GM20000 (cell line): ENCODE results near the gene LZTS3.
A peak's percentile ranks its signal among the peaks of the same experiment; 100 is the strongest.

Experiments used
- DNase-seq: peaks from one replicate; pipeline ENCODE4 v3.0.0; 2012; ENCODE audit warnings: low spot score
- TF ChIP-seq, protein P1 (sequence below): IDR thresholded peaks from 2 replicates; pipeline ENCODE4 v1.5.1; 2012; ENCODE audit warnings: mild to moderate bottlenecking, control low read depth; ENCODE audit errors: extremely low read depth, missing control alignments

LZTS3 gene

DNA sequence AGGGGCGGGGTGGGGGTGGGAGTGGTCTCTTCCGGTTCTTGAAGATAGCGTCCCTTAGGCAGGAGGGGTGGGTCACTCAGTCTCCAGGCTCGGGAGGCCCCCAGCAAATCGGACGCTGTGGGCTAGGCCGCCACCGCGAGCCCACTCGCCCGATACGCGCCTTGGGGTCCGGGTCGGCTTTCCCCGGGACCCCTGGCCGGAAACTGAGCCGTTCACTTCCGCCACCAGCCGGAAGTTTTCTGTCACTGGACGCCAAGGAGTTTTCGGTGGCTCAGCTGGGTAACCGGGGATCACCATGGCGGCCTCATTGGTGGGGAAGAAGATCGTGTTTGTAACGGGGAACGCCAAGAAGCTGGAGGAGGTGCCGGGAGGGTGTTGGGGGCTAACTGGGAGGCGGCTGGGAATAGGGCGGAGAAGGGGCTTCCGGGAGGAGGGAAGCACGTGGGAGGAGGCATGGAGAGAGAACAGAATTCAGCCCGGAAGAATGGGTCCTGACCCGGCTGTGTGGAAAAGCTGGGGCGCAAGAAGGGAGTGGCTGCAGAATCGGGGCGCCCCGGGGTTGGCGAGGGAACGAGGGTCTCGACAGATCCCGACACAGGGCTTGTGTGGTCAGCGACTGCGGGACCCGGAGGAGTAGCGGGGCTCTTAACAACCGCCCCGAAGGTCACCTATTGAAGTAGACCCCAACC lies 36.1 kb upstream of the LZTS3 start, which contains the start of gene ITPA:
ITPA (plus strand) TSS at position 242 of the 689 bp plus-strand sequence; CDS start at position 296, 54 bp downstream.
- DNase-seq = peak; percentile 85

DNA sequence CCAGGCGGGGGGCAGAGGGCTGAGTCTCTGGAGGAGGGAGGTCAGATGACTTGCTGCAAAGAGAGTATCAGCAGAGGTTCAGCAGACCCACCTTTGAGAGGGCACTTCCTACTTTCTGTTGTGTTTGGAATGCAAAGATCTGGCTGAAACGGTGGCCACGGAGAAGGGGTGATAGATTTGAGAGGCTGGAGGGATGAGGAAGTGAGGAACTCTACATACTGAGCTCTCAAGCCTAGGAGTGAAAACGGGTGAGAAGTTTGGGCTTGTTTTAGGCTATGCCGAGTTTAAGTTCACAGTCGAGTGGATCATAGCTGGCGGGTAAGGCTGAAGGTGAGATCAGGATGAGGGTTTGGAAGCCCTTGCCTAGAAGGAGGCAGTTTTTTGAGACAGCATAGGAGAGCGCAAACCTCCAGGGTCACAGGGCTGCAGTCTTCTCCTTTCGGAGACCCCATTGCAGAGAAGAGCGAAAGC lies 35.5 kb upstream of the LZTS3 start:
- TF ChIP-seq, protein P1, sequence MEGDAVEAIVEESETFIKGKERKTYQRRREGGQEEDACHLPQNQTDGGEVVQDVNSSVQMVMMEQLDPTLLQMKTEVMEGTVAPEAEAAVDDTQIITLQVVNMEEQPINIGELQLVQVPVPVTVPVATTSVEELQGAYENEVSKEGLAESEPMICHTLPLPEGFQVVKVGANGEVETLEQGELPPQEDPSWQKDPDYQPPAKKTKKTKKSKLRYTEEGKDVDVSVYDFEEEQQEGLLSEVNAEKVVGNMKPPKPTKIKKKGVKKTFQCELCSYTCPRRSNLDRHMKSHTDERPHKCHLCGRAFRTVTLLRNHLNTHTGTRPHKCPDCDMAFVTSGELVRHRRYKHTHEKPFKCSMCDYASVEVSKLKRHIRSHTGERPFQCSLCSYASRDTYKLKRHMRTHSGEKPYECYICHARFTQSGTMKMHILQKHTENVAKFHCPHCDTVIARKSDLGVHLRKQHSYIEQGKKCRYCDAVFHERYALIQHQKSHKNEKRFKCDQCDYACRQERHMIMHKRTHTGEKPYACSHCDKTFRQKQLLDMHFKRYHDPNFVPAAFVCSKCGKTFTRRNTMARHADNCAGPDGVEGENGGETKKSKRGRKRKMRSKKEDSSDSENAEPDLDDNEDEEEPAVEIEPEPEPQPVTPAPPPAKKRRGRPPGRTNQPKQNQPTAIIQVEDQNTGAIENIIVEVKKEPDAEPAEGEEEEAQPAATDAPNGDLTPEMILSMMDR = no peak
- no peak for DNase-seq

More for the DNA sequence above, 36.1 kb upstream of the LZTS3 start, which contains the start of gene ITPA:
- TF ChIP-seq, protein P1 = no peak

GRCh38 chr20:3204124-3204794 lies 30.9 kb upstream of the LZTS3 start, which contains the start of gene DDRGK1:
Gene DDRGK1, minus strand, starts transcription at chr20:3204682. Its CDS starts 55 bp downstream, at chr20:3204627.
- TF ChIP-seq, protein P1 = no peak
- peak; percentile 95 for DNase-seq

DNA sequence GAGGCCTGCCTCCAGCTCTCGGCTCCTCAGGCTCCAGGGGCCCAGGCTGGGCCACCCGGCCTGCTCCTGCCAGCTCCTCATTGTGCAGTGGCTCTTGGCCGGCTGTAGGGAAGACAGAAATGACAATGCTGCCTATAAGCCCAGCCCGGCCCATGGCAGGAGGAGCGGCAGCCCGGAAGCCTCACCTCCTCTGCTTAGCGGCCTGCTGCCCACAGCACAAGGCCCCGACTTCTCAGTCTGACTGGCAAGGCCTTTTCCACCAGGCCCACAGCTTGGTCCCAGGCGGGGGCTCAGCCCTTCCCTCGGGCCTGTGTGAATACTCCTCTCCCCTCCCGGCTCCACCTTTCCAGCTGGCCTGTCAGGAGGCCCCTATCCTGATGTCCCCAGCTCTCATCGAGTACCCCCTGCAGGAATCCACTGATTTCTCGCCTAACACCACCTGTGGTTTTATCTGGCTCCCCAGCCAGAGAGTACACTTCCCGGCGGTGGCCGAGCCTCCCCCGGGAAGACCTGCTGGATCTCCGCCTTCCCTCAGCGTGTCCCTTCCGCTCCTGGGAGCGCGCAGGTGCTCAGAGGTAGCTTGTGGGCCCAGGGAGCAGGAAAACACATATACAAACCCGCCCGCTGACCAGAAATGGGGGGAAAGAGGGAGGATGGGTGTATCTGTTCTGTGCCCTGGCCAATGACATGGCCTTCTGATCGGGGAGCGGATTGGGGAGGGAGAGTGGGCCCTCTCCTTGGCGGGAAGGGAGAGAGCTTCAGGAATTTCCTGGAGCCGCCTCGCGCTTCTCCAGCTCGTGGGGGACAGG lies 30.2 kb upstream of the LZTS3 start:
- TF ChIP-seq, protein P1 = no peak
- peak; percentile 74 for DNase-seq

DNA sequence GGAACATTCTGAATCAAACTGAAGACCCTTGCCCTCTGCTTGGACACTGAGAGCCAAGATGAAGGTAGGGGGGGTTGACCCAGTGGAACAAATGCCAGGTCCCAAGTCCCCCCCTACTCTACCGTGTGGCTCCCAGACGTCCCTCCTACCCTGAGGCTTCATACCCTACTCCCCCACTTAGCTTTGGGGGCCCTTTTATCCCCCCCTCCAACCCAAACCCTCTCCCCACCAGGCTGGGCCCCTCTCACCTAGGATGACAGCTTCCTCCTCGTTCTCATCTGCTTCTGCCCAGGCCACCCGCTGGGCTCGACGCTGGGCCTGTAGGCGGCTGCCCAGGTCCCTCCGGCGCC lies 29.6 kb upstream of the LZTS3 start:
- TF ChIP-seq, protein P1 = no peak
- no peak for DNase-seq

- DNase-seq = peak; percentile 52
- TF ChIP-seq, protein P1 = peak; percentile 4
These were observed 26.8 kb upstream of the LZTS3 start for GRCh38 chr20:3199976-3200755.
